IMR-90 (cell line): ENCODE results near the gene SF3A2. TPM values are rescaled to one million over a fixed set of nuclear protein-coding genes. Genes with fewer than 3 reads are reported as not detected.

Experiments used
- ATAC-seq: fragments of 200-7000 bp; cut with Tn5 transposase; 2 replicates; pipeline ENCODE4 v1.9.1; 2020; ENCODE audit warnings: low read depth, mild to moderate bottlenecking, moderate library complexity
- BruUV-seq: library from RNA; stranded (reverse); fragments of 400-500 nt; replicated peaks from 2 replicates; lab custom pipeline; 2021; lab: Mats Ljungman, UMichigan
- CTCF ChIA-PET: fragments of 300-600 bp; formaldehyde crosslinking; extraction: SDS; loops from one replicate; lab custom pipeline; 2021; ENCODE audit warnings: antibody characterized with exemption; lab: Yijun Ruan, JAX
- POLR2A ChIA-PET: fragments of 300-600 bp; sonication (Branson Sonifier 250); formaldehyde crosslinking; loops from one replicate; lab custom pipeline; 2022; ENCODE audit warnings: antibody characterized with exemption; ENCODE audit not compliant: unreplicated experiment; lab: Charles Lee
- DNase-seq: peaks from one replicate; pipeline ENCODE4 v3.0.0; 2013
- H2AFZ ChIP-seq: replicated peaks from 2 replicates; pipeline ENCODE3; 2013; ENCODE audit warnings: low read length, mild to moderate bottlenecking; ENCODE audit not compliant: poor library complexity
- H2AK5ac ChIP-seq: 2 replicates; pipeline ENCODE4 v1.6.1; 2013; ENCODE audit warnings: low read depth, low read length, inconsistent platforms
- H2AK9ac ChIP-seq: replicated peaks from 2 replicates; pipeline ENCODE3; 2013; ENCODE audit warnings: mild to moderate bottlenecking, low read depth, low read length, moderate library complexity; ENCODE audit not compliant: poor library complexity
- H2BK120ac ChIP-seq: 2 replicates; pipeline ENCODE4 v1.6.1; 2013; ENCODE audit warnings: low read depth, low read length, inconsistent platforms
- H2BK15ac ChIP-seq: 3 replicates; pipeline ENCODE4 v1.6.1; 2013; ENCODE audit warnings: low read depth, low read length, inconsistent platforms
- H2BK20ac ChIP-seq: 2 replicates; pipeline ENCODE4 v1.6.1; 2013; ENCODE audit warnings: low read depth, mild to moderate bottlenecking, inconsistent platforms, low read length, moderate library complexity
- H2BK5ac ChIP-seq: 2 replicates; pipeline ENCODE4 v1.6.1; 2013; ENCODE audit warnings: mild to moderate bottlenecking, low read depth, low read length, inconsistent platforms; ENCODE audit not compliant: poor library complexity, severe bottlenecking
- H3K14ac ChIP-seq: replicated peaks from 2 replicates; pipeline ENCODE4 v1.6.1; 2013; ENCODE audit warnings: low read depth, low read length, inconsistent platforms
- H3K18ac ChIP-seq: 2 replicates; pipeline ENCODE4 v1.6.1; 2013; ENCODE audit warnings: low read depth, low read length, control low read depth
- H3K23ac ChIP-seq: 2 replicates; pipeline ENCODE4 v1.6.1; 2013; ENCODE audit warnings: low read depth, low read length, inconsistent platforms
- H3K27ac ChIP-seq: 2 replicates; pipeline ENCODE4 v1.5.1; 2013; ENCODE audit warnings: mild to moderate bottlenecking, control low read depth, low read length; ENCODE audit not compliant: insufficient read depth
- H3K27me3 ChIP-seq: 2 replicates; pipeline ENCODE4 v1.6.1; 2013; ENCODE audit warnings: low read length; ENCODE audit not compliant: control insufficient read depth, insufficient read depth
- H3K36me3 ChIP-seq: 2 replicates; pipeline ENCODE4 v1.6.1; 2013; ENCODE audit warnings: low read length, mixed read lengths; ENCODE audit not compliant: control insufficient read depth, insufficient read depth
- H3K4ac ChIP-seq: 2 replicates; pipeline ENCODE4 v1.6.1; 2013; ENCODE audit warnings: low read depth, low read length, inconsistent platforms
- H3K4me1 ChIP-seq: 2 replicates; pipeline ENCODE4 v1.6.1; 2013; ENCODE audit warnings: low read length, mixed read lengths; ENCODE audit not compliant: control insufficient read depth, insufficient read depth
- H3K4me2 ChIP-seq: 2 replicates; pipeline ENCODE4 v1.6.1; 2013; ENCODE audit warnings: low read depth, mild to moderate bottlenecking, control low read depth, low read length, moderate library complexity
- H3K4me3 ChIP-seq: 2 replicates; pipeline ENCODE4 v1.5.1; 2013; ENCODE audit warnings: low read depth, mild to moderate bottlenecking, control low read depth, low read length, moderate library complexity; ENCODE audit not compliant: insufficient read depth
- H3K56ac ChIP-seq: 2 replicates; pipeline ENCODE4 v1.6.1; 2013; ENCODE audit warnings: low read length, inconsistent platforms; ENCODE audit not compliant: insufficient read depth; ENCODE audit errors: extremely low read depth
- H3K79me1 ChIP-seq, 2 experiments: 2 replicates each; pipeline ENCODE4 v1.6.1; 2013; ENCODE audit warnings: low read length in 2 of 2, inconsistent platforms in 1 of 2, low read depth in 1 of 2
- H3K9ac ChIP-seq: 2 replicates; pipeline ENCODE4 v1.6.1; 2013; ENCODE audit warnings: low read depth, low read length, control low read depth
- H3K9me1 ChIP-seq: 2 replicates; pipeline ENCODE4 v1.6.1; 2013; ENCODE audit warnings: low read length, inconsistent platforms; ENCODE audit not compliant: insufficient read depth
- H3K9me3 ChIP-seq: 2 replicates; pipeline ENCODE4 v1.6.1; 2013; ENCODE audit warnings: low read length; ENCODE audit not compliant: control insufficient read depth, insufficient read depth
- H4K20me1 ChIP-seq: 2 replicates; pipeline ENCODE4 v1.6.1; 2013; ENCODE audit warnings: low read length, inconsistent platforms; ENCODE audit not compliant: insufficient read depth
- H4K5ac ChIP-seq: 2 replicates; pipeline ENCODE4 v1.6.1; 2013; ENCODE audit warnings: mild to moderate bottlenecking, low read depth, low read length, control low read depth
- H4K8ac ChIP-seq, 2 experiments: 2 replicates each; pipeline ENCODE4 v1.6.1; 2013; ENCODE audit warnings: low read depth in 2 of 2, low read length in 2 of 2, control low read depth in 1 of 2, inconsistent platforms in 1 of 2
- H4K91ac ChIP-seq: 2 replicates; pipeline ENCODE4 v1.6.1; 2013; ENCODE audit warnings: low read depth, low read length, inconsistent platforms; ENCODE audit not compliant: insufficient read depth
- BHLHE40 ChIP-seq: fragments of 150-350 bp; IDR thresholded peaks from 2 replicates; pipeline ENCODE4 v1.6.1; 2016; ENCODE audit warnings: mild to moderate bottlenecking, low read depth, low read length
- CEBPB ChIP-seq: IDR thresholded peaks from 2 replicates; pipeline ENCODE4 v1.6.1; 2012; ENCODE audit warnings: low read depth, low read length, improper control_type of control experiment
- CHD1 ChIP-seq: IDR thresholded peaks from 2 replicates; pipeline ENCODE4 v1.6.1; 2012; ENCODE audit warnings: low read depth, low read length, improper control_type of control experiment
- CTCF ChIP-seq: conservative IDR thresholded peaks from 2 replicates; pipeline ENCODE4 v1.5.1; 2012; ENCODE audit warnings: mild to moderate bottlenecking, low read depth, low read length, improper control_type of control experiment
- ELK1 ChIP-seq: fragments of 150-350 bp; IDR thresholded peaks from 2 replicates; pipeline ENCODE4 v1.6.1; 2016; ENCODE audit warnings: low read depth, mild to moderate bottlenecking, low read length, moderate library complexity, borderline replicate concordance
- FOS ChIP-seq: fragments of 150-350 bp; IDR thresholded peaks from 2 replicates; pipeline ENCODE4 v1.6.1; 2016; ENCODE audit warnings: low read depth, low read length
- MAFK ChIP-seq: IDR thresholded peaks from 2 replicates; pipeline ENCODE4 v1.6.1; 2012; ENCODE audit warnings: low read depth, low read length, improper control_type of control experiment
- MAZ ChIP-seq: IDR thresholded peaks from 2 replicates; pipeline ENCODE4 v1.6.1; 2012; ENCODE audit warnings: low read depth, mild to moderate bottlenecking, low read length, improper control_type of control experiment, moderate library complexity, borderline replicate concordance
- MXI1 ChIP-seq: IDR thresholded peaks from 2 replicates; pipeline ENCODE4 v1.6.1; 2012; ENCODE audit warnings: low read depth, mild to moderate bottlenecking, low read length, moderate library complexity, borderline replicate concordance
- NFE2L2 ChIP-seq: fragments of 150-350 bp; IDR thresholded peaks from 2 replicates; pipeline ENCODE4 v1.6.1; 2016; ENCODE audit warnings: low read depth, mild to moderate bottlenecking, low read length
- POLR2A ChIP-seq: IDR thresholded peaks from 2 replicates; pipeline ENCODE4 v1.6.1; 2012; ENCODE audit warnings: mild to moderate bottlenecking, low read depth, low read length
- RAD21 ChIP-seq: IDR thresholded peaks from 2 replicates; pipeline ENCODE4 v1.6.1; 2012; ENCODE audit warnings: low read length, improper control_type of control experiment
- RCOR1 ChIP-seq: IDR thresholded peaks from 2 replicates; pipeline ENCODE4 v1.6.1; 2012; ENCODE audit warnings: mild to moderate bottlenecking, low read length, improper control_type of control experiment; ENCODE audit not compliant: insufficient replicate concordance
- RFX5 ChIP-seq: IDR thresholded peaks from 2 replicates; pipeline ENCODE4 v1.8.0; 2012; ENCODE audit warnings: low read depth, mild to moderate bottlenecking, low read length, moderate library complexity
- SMC3 ChIP-seq: fragments of 150-350 bp; IDR thresholded peaks from 2 replicates; pipeline ENCODE4 v1.6.1; 2016; ENCODE audit warnings: low read depth, mild to moderate bottlenecking, antibody characterized with exemption, low read length, moderate library complexity
- USF2 ChIP-seq: fragments of 150-350 bp; IDR thresholded peaks from 2 replicates; pipeline ENCODE4 v1.6.1; 2017; ENCODE audit warnings: mild to moderate bottlenecking, antibody characterized with exemption, low read length, low read depth
- WGBS, 2 experiments: methylation state at CpG; one replicate each; pipeline versions ENCODE4 v1.1.5 to v1.1.7; 2013; ENCODE audit warnings: missing lambda C conversion rate in 2 of 2; ENCODE audit not compliant: insufficient read length in 1 of 2; ENCODE audit errors: extremely low coverage in 2 of 2; 5-methylcytosine and 5-hydroxymethylcytosine counted together
- dilution Hi-C: fragments of 300-500 bp; cut with HindIII; formaldehyde crosslinking; loops from one replicate; pipeline ENCODE4 v1.14.3; 2018; ENCODE audit warnings: low sequenced_read_pairs; ENCODE audit not compliant: unreplicated experiment
- in situ Hi-C: fragments of 300-500 bp; cut with MboI; formaldehyde crosslinking; loops from 3 replicates; pipeline ENCODE4 v1.14.3; 2019; ENCODE audit warnings: low sequenced_read_pairs, inconsistent platforms, mixed read lengths
- intact Hi-C: fragments of 100-400 bp; cut with micrococcal nuclease; formaldehyde crosslinking; loops from 2 replicates; pipeline ENCODE4 v1.10.0; 2022
- polyA plus RNA-seq, 3 experiments: library from polyadenylated mRNA; depleted of rRNA; stranded (reverse); fragments of >200 nt; gene quantifications; 2 replicates each; pipeline ENCODE4 v1.2.3, GENCODE V29; 2012; ENCODE audit warnings: low replicate concordance in 1 of 3
- total RNA-seq: library from RNA; depleted of rRNA; stranded (reverse); fragments of >200 nt; gene quantifications from 2 replicates; pipeline ENCODE4 v1.2.3, GENCODE V29; 2012

The SF3A2 gene
- total and polyA plus RNA-seq, 2 of the 4 experiments (the other 2 are of a cell fraction): 4.8 to 34.5 TPM

- intact Hi-C loops (no loop called here), dilution Hi-C loops (no loop called here), in situ Hi-C loops (no loop called here)
- Histone ChIP-seq H2BK5ac (no peak overlapping the region), H3K4me1 (peaks cover 5% of the 10 kb centered on the region), H2BK20ac (no peak overlapping the region), H3K18ac (no peak overlapping the region), H4K91ac (no peak overlapping the region), H2AK9ac (no peak overlapping the region), H3K4ac (no peak overlapping the region), H3K23ac (no peak overlapping the region), H2BK15ac (no peak overlapping the region), H4K5ac (no peak overlapping the region), H3K14ac (no peak overlapping the region), H3K36me3 (no peaks in the 10 kb centered on the region), H3K9me1 (no peaks in the 10 kb centered on the region), H4K8ac (no peak overlapping the region), H3K4me2 (peak overlapping the region; percentile 23; the same call in 1 of the 2 replicates), H3K4me3 (no peak overlapping the region), H2AFZ (peak overlapping the region; percentile 75), H3K56ac (no peak overlapping the region), H4K20me1 (peaks cover 15% of the 10 kb centered on the region; the same call in 1 of the 2 replicates), H3K27me3 (peaks cover 36% of the 10 kb centered on the region), H3K9ac (no peak overlapping the region), H2AK5ac (no peak overlapping the region), H2BK120ac (no peak overlapping the region), H3K79me1 (no peaks in the 10 kb centered on the region), H3K9me3 (no peaks in the 10 kb centered on the region), H3K27ac (no peak overlapping the region)
- TF ChIP-seq BHLHE40 (no peak), CTCF (no peak), ELK1 (no peak), CEBPB (no peak), NFE2L2 (no peak), MXI1 (no peak), CHD1 (no peak), SMC3 (no peak), RFX5 (no peak), USF2 (no peak), RAD21 (no peak), MAZ (no peak), FOS (no peak), RCOR1 (no peak), MAFK (no peak), POLR2A (no peak)
- no TSS peak for BruUV-seq
- 14% methylated on average over 10 of the region's 26 CpGs; no CpG with 5 or more reads in 1 of the 2 experiments for WGBS, 2 experiments
- DNase-seq (peak; percentile 54), ATAC-seq (peak; percentile 53)
- POLR2A ChIA-PET: no interaction called here
- CTCF ChIA-PET: interaction anchor here (1.2 kb wide), 1 partner anchor 21 kb away, joined by 3 read pairs; no protein-coding TSS in a partner anchor
Measured at GRCh38 chr19:2294687-2295335, 58.2 kb downstream of the SF3A2 start.
